HCT116 (cell line): ENCODE results near the gene GLIPR2. TPM values are rescaled to one million over a fixed set of nuclear protein-coding genes. Genes with fewer than 3 reads are reported as not detected.

Experiments
- ATAC-seq: fragments of 200-7000 bp; cut with Tn5 transposase; 2 replicates; pipeline ENCODE4 v1.9.1; 2020; ENCODE audit warnings: mild to moderate bottlenecking, moderate library complexity
- BruUV-seq: library from RNA; stranded (reverse); fragments of 400-500 nt; replicated peaks from 2 replicates; lab custom pipeline; 2021; lab: Mats Ljungman, UMichigan
- CTCF ChIA-PET: fragments of 300-600 bp; sonication (Branson Sonifier 250); formaldehyde crosslinking; loops from one replicate; lab custom pipeline; 2021; ENCODE audit warnings: antibody characterized with exemption; lab: Charles Lee
- POLR2A ChIA-PET: fragments of 300-600, 350-600 bp; sonication (Branson Sonifier 250); formaldehyde crosslinking; loops from one replicate; lab custom pipeline; 2021; ENCODE audit warnings: antibody characterized with exemption; lab: Charles Lee
- RAD21 ChIA-PET, 2 experiments: fragments of 300-600 bp; sonication (Branson Sonifier 250); formaldehyde crosslinking; loops; one replicate each; lab custom pipeline; 2023; ENCODE audit warnings: low total read pairs in 2 of 2; ENCODE audit not compliant: uncharacterized antibody in 2 of 2, unreplicated experiment in 2 of 2, low non-redundant PET in 1 of 2; lab: Charles Lee
- DNase-seq: peaks from one replicate; pipeline ENCODE4 v3.0.0-alpha.2; 2010; ENCODE audit warnings: low read depth, low spot score
- H2AFZ ChIP-seq: fragments of 200-600 bp; shearing (Covaris generic), sonication (generic); 2 replicates; pipeline ENCODE4 v1.6.1; 2017; ENCODE audit warnings: low read depth, mixed run types, mixed read lengths, antibody characterized with exemption, low read length; ENCODE audit not compliant: poor library complexity, severe bottlenecking
- H3K27ac ChIP-seq: 2 replicates; pipeline ENCODE4 v1.5.1; 2012; ENCODE audit warnings: low read depth, low read length
- H3K27me3 ChIP-seq: fragments of 200-600 bp; sonication (generic); 2 replicates; pipeline ENCODE4 v1.6.1; 2016; ENCODE audit warnings: mixed run types, low read length, mixed read lengths; ENCODE audit not compliant: insufficient read depth
- H3K36me3 ChIP-seq, 2 experiments: fragments of 200-500 bp in 1 of 2; fragments of 200-600 bp in 1 of 2; sonication (Bioruptor generic) in 1 of 2; sonication (generic) in 1 of 2; 2 replicates each; pipeline versions ENCODE4 v1.5.1 to v1.6.1; 2014 to 2016; ENCODE audit warnings: low read length in 2 of 2, inconsistent platforms in 1 of 2, mixed read lengths in 1 of 2, mixed run types in 1 of 2; ENCODE audit not compliant: insufficient read depth in 2 of 2, control insufficient read depth in 1 of 2
- H3K4me1 ChIP-seq, 2 experiments: fragments of 200-600 bp in 1 of 2; sonication (generic) in 1 of 2; 2 replicates each; pipeline versions ENCODE4 v1.5.1 to v1.6.1; 2012 to 2017; ENCODE audit warnings: low read length in 2 of 2, inconsistent platforms in 1 of 2, mild to moderate bottlenecking in 1 of 2, mixed read lengths in 1 of 2, mixed run types in 1 of 2, moderate library complexity in 1 of 2; ENCODE audit not compliant: insufficient read depth in 2 of 2, control insufficient read depth in 1 of 2
- H3K4me2 ChIP-seq: fragments of 200-600 bp; sonication (generic); 2 replicates; pipeline ENCODE4 v1.6.1; 2017; ENCODE audit warnings: mixed run types, low read length, mixed read lengths
- H3K4me3 ChIP-seq, 2 experiments: fragments of 200-600 bp in 1 of 2; sonication (generic) in 1 of 2; replicated peaks in 1 of 2; 2 replicates each; pipeline ENCODE4 v1.5.1; 2011 to 2016; ENCODE audit warnings: low read length in 2 of 2, control low read depth in 1 of 2, low read depth in 1 of 2, mild to moderate bottlenecking in 1 of 2, mixed read lengths in 1 of 2, mixed run types in 1 of 2
- H3K79me2 ChIP-seq: fragments of 200-600 bp; sonication (generic); 2 replicates; pipeline ENCODE4 v1.6.1; 2017; ENCODE audit warnings: mild to moderate bottlenecking, mixed run types, low read length, moderate library complexity, mixed read lengths; ENCODE audit not compliant: insufficient read depth
- H3K9ac ChIP-seq: fragments of 200-600 bp; sonication (generic); 2 replicates; pipeline ENCODE4 v1.6.1; 2016; ENCODE audit warnings: low read length, mixed read lengths
- H3K9me2 ChIP-seq: fragments of 200-600 bp; sonication (generic), shearing (Covaris generic); 2 replicates; pipeline ENCODE4 v1.6.1; 2017; ENCODE audit warnings: mixed run types, mild to moderate bottlenecking, moderate library complexity; ENCODE audit not compliant: insufficient read depth
- H3K9me3 ChIP-seq, 2 experiments: fragments of 200-500 bp in 1 of 2; fragments of 200-600 bp in 1 of 2; sonication (Bioruptor generic) in 1 of 2; sonication (generic) in 1 of 2; 2 replicates each; pipeline ENCODE4 v1.6.1; 2014 to 2017; ENCODE audit warnings: low read length in 2 of 2, mixed read lengths in 2 of 2, inconsistent platforms in 1 of 2, low read depth in 1 of 2, mild to moderate bottlenecking in 1 of 2, mixed run types in 1 of 2, moderate library complexity in 1 of 2; ENCODE audit not compliant: control insufficient read depth in 1 of 2, insufficient read depth in 1 of 2
- H4K20me1 ChIP-seq: fragments of 200-600 bp; sonication (generic), shearing (Covaris generic); 2 replicates; pipeline ENCODE4 v1.6.1; 2017; ENCODE audit warnings: mixed run types, mild to moderate bottlenecking, moderate library complexity; ENCODE audit not compliant: insufficient read depth
- CBX3 ChIP-seq: IDR thresholded peaks from 2 replicates; pipeline ENCODE4 v1.6.1; 2012; ENCODE audit warnings: low read depth
- CEBPB ChIP-seq: IDR thresholded peaks from 2 replicates; pipeline ENCODE4 v1.6.1; 2012; ENCODE audit warnings: low read depth
- EGR1 ChIP-seq: IDR thresholded peaks from 2 replicates; pipeline ENCODE4 v1.6.1; 2012; ENCODE audit warnings: low read depth
- ELF1 ChIP-seq: IDR thresholded peaks from 2 replicates; pipeline ENCODE4 v1.6.1; 2012; ENCODE audit warnings: low read depth, borderline replicate concordance
- EZH2 ChIP-seq: fragments of 200-600 bp; sonication (generic); IDR thresholded peaks from 2 replicates; pipeline ENCODE4 v1.6.1; 2017; ENCODE audit warnings: antibody characterized with exemption, mixed run types
- FOSL1 ChIP-seq: IDR thresholded peaks from 2 replicates; pipeline ENCODE4 v1.6.1; 2012; ENCODE audit warnings: low read depth
- JUND ChIP-seq: IDR thresholded peaks from 2 replicates; pipeline ENCODE4 v1.6.1; 2012
- POLR2A ChIP-seq: IDR thresholded peaks from 2 replicates; pipeline ENCODE4 v1.7.0; 2011; ENCODE audit warnings: borderline replicate concordance; ENCODE audit not compliant: insufficient read depth, insufficient read length; ENCODE audit errors: extremely low read depth
- POLR2AphosphoS5 ChIP-seq: IDR thresholded peaks from 2 replicates; pipeline ENCODE4 v1.6.1; 2011; ENCODE audit warnings: mild to moderate bottlenecking, low read depth, low read length, moderate library complexity
- SIN3A ChIP-seq: IDR thresholded peaks from 2 replicates; pipeline ENCODE4 v1.6.1; 2012; ENCODE audit warnings: low read depth
- SRF ChIP-seq: IDR thresholded peaks from 2 replicates; pipeline ENCODE4 v1.6.1; 2012; ENCODE audit warnings: low read depth
- TCF7L2 ChIP-seq: IDR thresholded peaks from 2 replicates; pipeline ENCODE4 v1.7.0; 2011; ENCODE audit warnings: borderline replicate concordance, inconsistent platforms; ENCODE audit not compliant: insufficient read depth, insufficient read length; ENCODE audit errors: extremely low read depth
- ZFX ChIP-seq: fragments of 450-650 bp; IDR thresholded peaks from 2 replicates; pipeline ENCODE4 v1.6.1; 2017
- ZNF274 ChIP-seq: fragments of 200-500 bp; sonication (Bioruptor generic); IDR thresholded peaks from 2 replicates; pipeline ENCODE4 v1.6.1; 2014; ENCODE audit warnings: mild to moderate bottlenecking, low read depth, low read length, inconsistent platforms
- intact Hi-C: fragments of 100-400 bp; cut with micrococcal nuclease; formaldehyde crosslinking; loops from 2 replicates; pipeline ENCODE4 v1.10.0; 2022
- total RNA-seq: library from RNA; stranded (reverse); gene quantifications from one replicate; pipeline ENCODE4 v1.2.1, GENCODE V29; 2021; ENCODE audit not compliant: unreplicated experiment
- TF ChIP-seq, protein P1 (sequence below): IDR thresholded peaks from 2 replicates; pipeline ENCODE4 v1.6.1; 2011; ENCODE audit warnings: mild to moderate bottlenecking, low read length, moderate library complexity; ENCODE audit not compliant: insufficient replicate concordance; ENCODE audit errors: extremely low read depth
- TF ChIP-seq, protein P2 (sequence below): IDR thresholded peaks from 2 replicates; pipeline ENCODE4 v1.6.1; 2012

GLIPR2 gene
- total RNA-seq, 1 experiment from 2014 or later: 14.5 TPM

DNA sequence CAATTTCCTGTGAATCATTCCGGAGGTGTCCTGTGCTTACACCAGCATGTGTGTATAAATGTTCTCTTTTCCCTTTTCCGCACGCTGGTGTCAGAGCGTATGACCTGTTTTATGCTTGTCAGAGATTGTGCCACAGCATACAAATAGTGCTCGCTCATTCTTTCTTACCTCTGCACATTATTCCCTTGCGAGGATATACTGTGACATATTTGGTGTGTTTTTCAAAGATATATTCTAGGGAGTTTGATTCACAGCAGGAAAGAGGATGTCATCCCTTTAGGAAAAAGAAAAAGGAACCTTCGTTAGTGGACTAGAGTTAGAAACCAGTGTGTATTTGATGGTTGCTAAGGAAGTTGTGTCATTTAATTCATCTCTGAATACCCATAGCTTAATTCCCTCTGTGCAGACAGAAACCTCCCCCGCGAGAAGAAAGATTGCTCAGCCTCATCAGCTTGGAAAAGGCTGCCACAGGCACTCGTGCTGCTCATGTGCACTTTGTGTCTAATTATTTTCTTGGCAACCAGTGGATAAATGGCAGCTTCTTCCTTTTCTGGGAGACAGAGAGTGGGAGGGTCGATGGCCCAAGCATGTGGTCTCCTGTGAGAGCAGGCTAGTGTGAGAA lies 17.9 kb downstream of the GLIPR2 start (continued):
- TF ChIP-seq, protein P1, sequence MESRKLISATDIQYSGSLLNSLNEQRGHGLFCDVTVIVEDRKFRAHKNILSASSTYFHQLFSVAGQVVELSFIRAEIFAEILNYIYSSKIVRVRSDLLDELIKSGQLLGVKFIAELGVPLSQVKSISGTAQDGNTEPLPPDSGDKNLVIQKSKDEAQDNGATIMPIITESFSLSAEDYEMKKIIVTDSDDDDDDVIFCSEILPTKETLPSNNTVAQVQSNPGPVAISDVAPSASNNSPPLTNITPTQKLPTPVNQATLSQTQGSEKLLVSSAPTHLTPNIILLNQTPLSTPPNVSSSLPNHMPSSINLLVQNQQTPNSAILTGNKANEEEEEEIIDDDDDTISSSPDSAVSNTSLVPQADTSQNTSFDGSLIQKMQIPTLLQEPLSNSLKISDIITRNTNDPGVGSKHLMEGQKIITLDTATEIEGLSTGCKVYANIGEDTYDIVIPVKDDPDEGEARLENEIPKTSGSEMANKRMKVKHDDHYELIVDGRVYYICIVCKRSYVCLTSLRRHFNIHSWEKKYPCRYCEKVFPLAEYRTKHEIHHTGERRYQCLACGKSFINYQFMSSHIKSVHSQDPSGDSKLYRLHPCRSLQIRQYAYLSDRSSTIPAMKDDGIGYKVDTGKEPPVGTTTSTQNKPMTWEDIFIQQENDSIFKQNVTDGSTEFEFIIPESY: no peak
- TF ChIP-seq POLR2A (no peak), ZNF274 (no peak), TCF7L2 (no peak), FOSL1 (no peak)
- TF ChIP-seq, protein P2, sequence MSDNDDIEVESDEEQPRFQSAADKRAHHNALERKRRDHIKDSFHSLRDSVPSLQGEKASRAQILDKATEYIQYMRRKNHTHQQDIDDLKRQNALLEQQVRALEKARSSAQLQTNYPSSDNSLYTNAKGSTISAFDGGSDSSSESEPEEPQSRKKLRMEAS: no peak

DNA sequence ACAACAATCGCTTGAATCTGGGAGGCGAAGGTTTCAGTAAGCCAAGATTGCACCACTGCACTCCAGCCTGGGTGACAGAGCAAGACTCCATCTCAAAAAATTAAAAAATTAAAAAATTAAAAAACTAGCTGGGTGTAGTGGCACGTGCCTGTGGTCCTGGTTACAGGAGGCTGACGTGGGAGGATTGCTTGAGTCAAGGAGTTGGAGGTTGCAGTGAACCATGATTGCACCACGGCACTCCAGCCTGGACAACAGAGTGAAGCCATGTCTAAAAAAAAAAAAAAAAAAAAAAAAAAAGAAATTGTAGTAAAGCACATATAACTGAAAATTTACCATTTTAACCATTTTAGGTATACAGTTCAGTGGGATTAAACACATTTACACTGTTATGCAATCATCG lies 19.6 kb downstream of the GLIPR2 start:
- Histone ChIP-seq H3K79me2 (no peaks in the 10 kb centered on the region), H2AFZ (no peak overlapping the region), H3K27me3 (no peaks in the 10 kb centered on the region), H3K4me1 (peaks cover 0 to 11% of the 10 kb centered on the region in 2 experiments; a peak in 1 of 4 replicates), H3K36me3 (no peaks in the 10 kb centered on the region), H3K9ac (no peak overlapping the region), H3K9me3 (no peaks in the 10 kb centered on the region; a peak in 1 of 4 replicates), H3K9me2 (no peaks in the 10 kb centered on the region), H3K27ac (no peak overlapping the region), H3K4me2 (no peak overlapping the region), H4K20me1 (no peaks in the 10 kb centered on the region), H3K4me3 (no peak overlapping the region)
- intact Hi-C loops: no loop called here
- CTCF ChIA-PET: no interaction called here
- BruUV-seq: no TSS peak
- ATAC-seq (no peak), DNase-seq (no peak)
- TF ChIP-seq SRF (no peak), FOSL1 (no peak), SIN3A (no peak), CBX3 (no peak), ELF1 (no peak), EGR1 (no peak), ZFX (no peak), JUND (no peak), POLR2A (no peak), EZH2 (no peak), CEBPB (no peak), POLR2AphosphoS5 (no peak)
- TF ChIP-seq, protein P1: no peak
- RAD21 ChIA-PET: no interaction called here
- POLR2A ChIA-PET: no interaction called here
